Upper lobe of right lung (tissue), 1 donor: ENCODE data around the gene MYADML2. TPM values are rescaled to one million over a fixed set of nuclear protein-coding genes. Genes with fewer than 3 reads are reported as not detected.

Experiments used
- ATAC-seq: fragments of 200-7000 bp; cut with Tn5 transposase; one replicate; pipeline ENCODE4 v1.9.1; 2020; ENCODE audit warnings: mild to moderate bottlenecking, moderate library complexity
- DNase-seq: peaks from one replicate; pipeline ENCODE4 v3.0.0-alpha.2; 2020
- H3K27ac ChIP-seq: fragments of 200-600 bp; one replicate; pipeline ENCODE4 v1.8.0; 2022
- H3K27me3 ChIP-seq: fragments of 200-600 bp; one replicate; pipeline ENCODE4 v1.8.0; 2022; ENCODE audit warnings: mild to moderate bottlenecking
- H3K36me3 ChIP-seq: fragments of 200-600 bp; one replicate; pipeline ENCODE4 v1.8.0; 2022
- H3K4me1 ChIP-seq: fragments of 200-600 bp; one replicate; pipeline ENCODE4 v1.8.0; 2022
- H3K4me3 ChIP-seq: fragments of 200-600 bp; one replicate; pipeline ENCODE4 v1.8.0; 2022; ENCODE audit warnings: mild to moderate bottlenecking
- H3K9me3 ChIP-seq: fragments of 200-600 bp; one replicate; pipeline ENCODE4 v1.8.0; 2022
- intact Hi-C: fragments of 100-400 bp; cut with DNase I; formaldehyde crosslinking; loops from one replicate; pipeline ENCODE4 v1.11.0; 2022
- total RNA-seq: library from RNA; stranded (reverse); fragmentation: NEBNext Ultra II Directional; extraction: Animal tissue kit (Norgen Biotek cat#: 25700); gene quantifications from one replicate; pipeline ENCODE4 v1.2.1, GENCODE V29; 2021
- TF ChIP-seq, protein P1 (sequence below): fragments of 200-600 bp; IDR thresholded peaks from one replicate; pipeline ENCODE4 v1.8.0; 2022; ENCODE audit warnings: antibody characterized with exemption
- donor health status: DM: no; HTN: yes; CAD: no; lungs with severe emphysema.

Gene MYADML2
- total RNA-seq, 1 donor from 2014 or later = not detected

DNA sequence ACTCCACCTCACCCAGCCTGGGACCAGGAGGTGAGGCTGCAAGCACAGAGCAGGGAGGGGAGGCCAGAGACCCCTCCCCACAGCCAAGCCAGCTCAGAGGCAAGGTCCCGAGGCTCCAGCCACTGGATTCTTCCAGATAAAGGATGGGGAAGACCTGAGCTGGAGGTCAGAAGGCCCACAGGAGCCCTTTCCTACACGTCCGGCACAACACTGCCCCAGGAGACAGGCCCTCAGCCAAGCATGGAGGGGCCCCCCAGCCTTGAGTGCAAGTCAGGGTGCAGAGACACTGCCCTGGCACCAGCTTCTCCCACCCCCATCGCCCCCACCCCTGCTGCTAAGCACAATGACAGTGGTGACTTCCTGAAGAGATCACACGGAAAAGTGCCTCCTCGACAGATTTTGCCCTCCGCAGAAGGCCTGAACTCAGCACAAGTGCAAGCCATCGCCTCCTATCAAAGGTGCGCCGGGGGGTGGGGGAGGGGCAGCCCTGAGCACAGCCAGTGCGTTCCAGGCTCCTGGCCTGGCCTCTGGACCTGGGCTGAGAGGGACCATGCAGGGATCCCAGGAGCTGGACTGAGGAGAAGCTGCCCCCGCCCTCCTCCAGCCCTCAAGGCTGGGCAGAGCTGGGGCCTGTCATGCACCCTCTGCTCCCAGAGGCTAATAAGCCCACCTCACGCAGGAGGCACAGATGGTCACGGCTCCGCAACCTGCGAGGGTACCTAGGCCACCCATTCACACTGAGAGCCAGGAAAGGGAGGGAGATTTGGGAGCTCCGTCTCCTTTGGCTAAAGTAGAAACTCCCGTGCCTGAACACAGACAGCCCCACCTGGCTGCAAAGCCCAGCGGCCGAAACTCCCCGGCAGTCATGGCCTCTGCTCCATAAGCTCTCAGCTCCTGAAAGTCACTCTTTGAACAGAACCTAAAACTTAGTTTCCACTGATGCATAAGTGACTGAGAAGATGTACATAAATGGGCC is 22.2 kb downstream of the MYADML2 start:
- intact Hi-C loops = no loop called here
- H3K9me3 ChIP-seq = no peaks in the 10 kb centered on the region
- TF ChIP-seq, protein P1, sequence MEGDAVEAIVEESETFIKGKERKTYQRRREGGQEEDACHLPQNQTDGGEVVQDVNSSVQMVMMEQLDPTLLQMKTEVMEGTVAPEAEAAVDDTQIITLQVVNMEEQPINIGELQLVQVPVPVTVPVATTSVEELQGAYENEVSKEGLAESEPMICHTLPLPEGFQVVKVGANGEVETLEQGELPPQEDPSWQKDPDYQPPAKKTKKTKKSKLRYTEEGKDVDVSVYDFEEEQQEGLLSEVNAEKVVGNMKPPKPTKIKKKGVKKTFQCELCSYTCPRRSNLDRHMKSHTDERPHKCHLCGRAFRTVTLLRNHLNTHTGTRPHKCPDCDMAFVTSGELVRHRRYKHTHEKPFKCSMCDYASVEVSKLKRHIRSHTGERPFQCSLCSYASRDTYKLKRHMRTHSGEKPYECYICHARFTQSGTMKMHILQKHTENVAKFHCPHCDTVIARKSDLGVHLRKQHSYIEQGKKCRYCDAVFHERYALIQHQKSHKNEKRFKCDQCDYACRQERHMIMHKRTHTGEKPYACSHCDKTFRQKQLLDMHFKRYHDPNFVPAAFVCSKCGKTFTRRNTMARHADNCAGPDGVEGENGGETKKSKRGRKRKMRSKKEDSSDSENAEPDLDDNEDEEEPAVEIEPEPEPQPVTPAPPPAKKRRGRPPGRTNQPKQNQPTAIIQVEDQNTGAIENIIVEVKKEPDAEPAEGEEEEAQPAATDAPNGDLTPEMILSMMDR = no peak
- H3K36me3 ChIP-seq = peaks cover 15% of the 10 kb centered on the region
- DNase-seq (no peak), ATAC-seq (no peak)
- peak overlapping the region; percentile 30 for H3K27ac ChIP-seq
- no peaks in the 10 kb centered on the region for H3K27me3 ChIP-seq
- peaks cover 41% of the 10 kb centered on the region for H3K4me1 ChIP-seq
- no peak overlapping the region for H3K4me3 ChIP-seq

DNA sequence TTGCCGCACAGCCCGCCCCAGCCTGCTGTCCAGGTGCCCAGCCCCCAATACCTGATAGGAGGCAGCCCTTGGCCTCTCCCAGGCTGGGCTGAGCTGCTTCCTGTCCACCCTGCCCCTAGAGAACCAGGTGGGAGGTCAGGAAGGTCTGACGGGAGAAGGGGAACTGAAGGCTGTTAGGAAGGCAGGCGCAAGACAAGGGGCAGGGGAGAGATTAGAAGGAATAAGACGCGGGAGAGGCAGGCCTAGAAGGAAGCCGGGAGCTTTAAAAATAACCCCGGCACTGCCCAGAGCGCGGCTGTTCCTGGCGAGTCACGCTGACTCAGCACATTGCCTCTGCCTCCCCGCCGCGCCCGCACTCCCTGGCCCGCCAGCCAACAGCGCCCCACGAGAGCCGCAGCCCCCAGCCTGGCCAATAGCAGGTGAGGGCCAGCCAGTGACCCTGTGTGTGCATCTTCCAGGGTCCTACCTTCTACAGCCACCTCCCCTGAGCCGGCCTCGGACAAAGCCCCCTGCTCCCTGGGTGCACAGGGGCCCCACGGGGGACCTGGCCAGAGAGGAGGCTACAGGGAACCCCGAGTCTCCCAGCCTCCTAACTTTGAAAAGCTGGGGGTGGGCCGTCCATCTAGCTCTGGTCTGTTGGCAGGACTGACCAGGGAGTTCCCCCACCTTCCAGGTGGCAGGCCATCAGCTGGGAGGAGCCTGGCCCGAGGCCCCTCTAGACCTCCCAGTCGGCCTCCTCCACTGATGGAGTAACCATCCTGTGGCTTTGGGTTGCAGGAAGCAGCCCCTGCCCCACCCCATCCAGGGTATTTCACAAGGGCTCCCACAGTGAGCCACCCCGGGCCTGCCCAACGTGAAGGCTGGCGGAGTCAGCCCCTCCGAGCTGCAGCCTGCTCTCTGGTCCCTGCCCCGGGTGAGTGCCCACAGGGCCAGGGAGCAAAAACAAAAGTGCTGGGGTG is 23.5 kb downstream of the MYADML2 start:
- Histone ChIP-seq H3K4me3 (peak overlapping the region; percentile 39), H3K36me3 (peaks cover 15% of the 10 kb centered on the region), H3K4me1 (peaks cover 36% of the 10 kb centered on the region), H3K9me3 (no peaks in the 10 kb centered on the region), H3K27ac (peak overlapping the region; percentile 68), H3K27me3 (no peaks in the 10 kb centered on the region)
- DNase-seq (peak; percentile 85), ATAC-seq (peak; percentile 45)
- intact Hi-C loops = no loop called here
- TF ChIP-seq, protein P1 = no peak

DNA sequence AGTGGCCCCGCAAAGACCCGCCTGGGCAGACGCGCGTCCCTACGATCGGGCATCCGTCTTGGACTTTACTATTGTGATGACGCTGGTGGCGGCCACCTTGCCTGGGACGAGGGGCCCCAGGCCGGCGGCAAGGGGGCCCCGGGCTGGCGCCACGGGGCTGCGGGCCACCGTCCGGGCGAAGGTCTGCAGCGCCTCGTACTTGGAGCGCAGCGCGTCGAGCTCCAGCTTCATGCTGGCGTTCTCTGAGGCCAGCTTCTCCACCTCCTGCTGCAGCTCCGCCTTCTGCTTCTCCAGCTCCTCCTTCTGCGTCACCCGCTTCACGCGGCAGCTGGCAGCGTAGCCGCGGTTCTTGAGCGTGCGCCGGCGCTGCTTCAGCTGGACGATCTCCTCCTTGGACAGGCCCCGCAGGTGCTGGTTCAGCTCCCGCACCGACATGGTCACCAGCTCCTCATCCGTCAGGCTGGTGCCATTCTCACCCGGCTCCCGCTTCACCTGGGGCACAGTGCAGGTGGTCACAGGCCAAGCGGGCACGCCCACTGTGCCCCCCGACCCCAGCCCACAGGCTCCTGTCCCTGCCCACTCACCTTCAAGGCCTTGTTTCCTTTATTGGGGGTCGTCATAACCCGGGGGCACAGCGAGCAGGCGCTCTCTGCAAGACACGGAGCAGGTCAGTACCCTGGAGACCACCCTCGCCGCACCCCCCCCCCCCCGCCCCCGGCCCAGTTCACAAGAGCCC is 24.3 kb downstream of the MYADML2 start:
- Histone ChIP-seq H3K27me3 (no peaks in the 10 kb centered on the region), H3K9me3 (no peaks in the 10 kb centered on the region), H3K4me3 (no peak overlapping the region), H3K27ac (peak overlapping the region; percentile 68), H3K36me3 (peaks cover 15% of the 10 kb centered on the region), H3K4me1 (peaks cover 36% of the 10 kb centered on the region)
- TF ChIP-seq, protein P1 = no peak
- intact Hi-C loops = no loop called here
- ATAC-seq (no peak), DNase-seq (no peak)

DNA sequence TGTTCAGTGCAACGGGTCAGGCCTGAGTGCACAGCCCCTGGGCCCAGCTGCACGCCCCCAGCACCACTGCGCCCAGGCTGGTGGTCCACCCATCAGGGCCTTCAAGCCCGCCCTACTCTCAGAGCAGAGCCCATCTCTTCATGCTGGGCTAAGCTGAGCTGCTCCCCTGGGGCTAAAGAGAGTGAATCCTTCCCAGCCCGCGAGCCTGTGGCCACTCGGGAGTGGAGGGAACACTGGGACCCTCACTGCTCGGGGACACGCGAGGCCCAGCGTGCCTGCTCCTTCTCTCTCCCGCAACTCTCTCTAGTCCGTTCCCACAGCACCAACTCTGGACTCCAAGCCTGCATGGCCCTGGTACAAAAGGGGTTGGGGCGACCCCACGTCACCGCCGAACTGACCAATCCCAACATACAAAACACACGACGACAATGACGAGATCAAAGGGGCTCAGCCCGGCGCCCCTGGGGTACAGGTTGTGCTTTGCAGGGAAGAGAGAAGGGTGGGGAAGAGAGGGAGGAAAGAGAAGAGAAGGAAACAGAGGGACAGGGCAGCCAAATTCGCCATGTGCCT is 25.0 kb downstream of the MYADML2 start:
- DNase-seq = no peak
- Histone ChIP-seq H3K27me3 (no peaks in the 10 kb centered on the region), H3K36me3 (peaks cover 15% of the 10 kb centered on the region), H3K4me3 (no peak overlapping the region), H3K4me1 (peaks cover 38% of the 10 kb centered on the region), H3K9me3 (no peaks in the 10 kb centered on the region), H3K27ac (no peak overlapping the region)
- TF ChIP-seq, protein P1 = no peak
- ATAC-seq = no peak
- intact Hi-C loops = no loop called here

DNA sequence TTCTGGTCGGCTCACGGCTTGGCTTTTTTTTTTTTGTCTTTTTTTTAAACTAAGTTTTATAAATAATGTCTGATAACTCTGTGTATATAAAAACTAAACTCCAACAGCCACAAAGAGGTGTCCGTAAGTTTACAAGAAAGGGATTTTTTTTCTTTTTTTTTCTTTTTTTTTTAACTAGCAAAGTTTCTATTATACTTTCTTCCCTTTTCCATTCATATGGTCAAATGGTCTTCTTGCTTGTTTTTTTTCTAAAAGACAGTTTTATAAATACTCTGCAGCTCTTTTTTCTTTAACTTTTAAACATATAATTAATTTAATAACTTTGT is 25.5 kb downstream of the MYADML2 start:
- Histone ChIP-seq H3K36me3 (peaks cover 15% of the 10 kb centered on the region), H3K4me3 (no peak overlapping the region), H3K9me3 (no peaks in the 10 kb centered on the region), H3K27ac (no peak overlapping the region), H3K4me1 (peaks cover 44% of the 10 kb centered on the region), H3K27me3 (no peaks in the 10 kb centered on the region)
- DNase-seq = no peak
- TF ChIP-seq, protein P1 = no peak
- intact Hi-C loops = no loop called here
- no peak for ATAC-seq
